AG04449 (cell line): ENCODE data around the gene PCP2.

Source experiments
- CTCF ChIA-PET: fragments of 350-600 bp; formaldehyde crosslinking; extraction: SDS; loops from one replicate; lab custom pipeline; 2021; ENCODE audit warnings: antibody characterized with exemption; lab: Yijun Ruan, JAX
- POLR2A ChIA-PET: fragments of 400-600, 350-600 bp; formaldehyde crosslinking; extraction: SDS; loops from one replicate; lab custom pipeline; 2020; ENCODE audit warnings: antibody characterized with exemption, inconsistent platforms; lab: Yijun Ruan, JAX
- DNase-seq: peaks from one replicate; pipeline ENCODE4 v3.0.0-alpha.2; 2010; ENCODE audit warnings: low read depth, low spot score
- H3K4me3 ChIP-seq: 2 replicates; pipeline ENCODE4 v1.5.1; 2011; ENCODE audit warnings: low read depth, mild to moderate bottlenecking, control low read depth, low read length
- CTCF ChIP-seq: IDR thresholded peaks from one replicate; pipeline ENCODE4 v1.5.1; 2011; ENCODE audit warnings: mild to moderate bottlenecking, moderate library complexity, low read length, control low read depth, inconsistent platforms; ENCODE audit not compliant: insufficient read depth; ENCODE audit errors: missing control alignments

Gene PCP2

GRCh38 chr19:7678971-7679751 is 45.6 kb upstream of the PCP2 start:
- CTCF ChIA-PET, result interaction anchor here (1.2 to 2.4 kb wide), 3 partner anchors 13 to 325 kb away, joined by 4 to 15 read pairs (median 6); no protein-coding TSS in a partner anchor
- POLR2A ChIA-PET, result no interaction called here
- TF ChIP-seq CTCF, result no peak
- no peak for DNase-seq
- no peak overlapping the region for H3K4me3 ChIP-seq

GRCh38 chr19:7677669-7678311 is 44.3 kb upstream of the PCP2 start:
- no peak for TF ChIP-seq CTCF
- CTCF ChIA-PET, result interaction anchor here (0.7 to 3.8 kb wide), 10 partner anchors 11 to 324 kb away, joined by 3 to 15 read pairs (median 4); partner anchors contain the start of genes PET100 and XAB2
- no peak for DNase-seq
- H3K4me3 ChIP-seq, result no peak overlapping the region
- POLR2A ChIA-PET, result no interaction called here

- CTCF ChIA-PET, result interaction anchor here (1.3 to 3.8 kb wide), 6 partner anchors 10 to 123 kb away, joined by 3 to 15 read pairs (median 6); partner anchors contain the start of genes PET100 and XAB2
- POLR2A ChIA-PET, result no interaction called here
- TF ChIP-seq CTCF, result no peak
- no peak within 1 kb of the TSS for H3K4me3 ChIP-seq
- DNase-seq, result no peak
These were observed 43.3 kb upstream of the PCP2 start, which contains the start of gene MCEMP1 for GRCh38 chr19:7676854-7677253. Gene MCEMP1, plus strand, starts transcription at chr19:7677090. Its CDS starts 31 bp downstream, at chr19:7677121.

- DNase-seq, result no peak
- no peak for TF ChIP-seq CTCF
- no peak overlapping the region for H3K4me3 ChIP-seq
- POLR2A ChIA-PET, result no interaction called here
- CTCF ChIA-PET, result interaction anchor here (1.4 to 3.8 kb wide), 4 partner anchors 10 to 108 kb away, joined by 3 to 13 read pairs (median 6); partner anchors contain the start of genes PET100 and XAB2
These were observed 42.9 kb upstream of the PCP2 start for GRCh38 chr19:7676376-7676775.

- POLR2A ChIA-PET, result no interaction called here
- CTCF ChIA-PET, result interaction anchor here (1.2 to 7.7 kb wide), 2 partner anchors 18 to 22 kb away, joined by 4 to 33 read pairs; no protein-coding TSS in a partner anchor
- no peak for TF ChIP-seq CTCF
- no peak for DNase-seq
- no peak overlapping the region for H3K4me3 ChIP-seq
These were observed 40.8 kb upstream of the PCP2 start for GRCh38 chr19:7674010-7675005.
